GM23338 (cell line): ENCODE data around the gene ZNF470. TPM values are rescaled to one million over a fixed set of nuclear protein-coding genes. Genes with fewer than 3 reads are reported as not detected.

Source experiments
- polyA plus RNA-seq: library from polyadenylated mRNA; unstranded; fragments of >200 nt; fragmentation: Nextera tagmentation; extraction: Ambion mirVana; gene quantifications from 2 replicates; pipeline ENCODE4 v1.2.1, GENCODE V29; 2016
- total RNA-seq: library from RNA; depleted of rRNA; stranded (reverse); fragments of >200 nt; shearing (Covaris generic); gene quantifications from 2 replicates; pipeline ENCODE4 v1.2.3, GENCODE V29; 2014; rRNA removed

ZNF470 gene
- total and polyA plus RNA-seq, 2 experiments from 2014 or later: 5.6 to 8.7 TPM

Other genes with a start within 250 kb of the ZNF470 start
- 3.9 and 8.0 TPM in 2 replicates for gene ZNF582, start 173.9 kb upstream of the ZNF470 start, total RNA-seq
- 4.1 and 5.0 TPM in 2 replicates for gene ZNF582, start 173.9 kb upstream of the ZNF470 start, polyA plus RNA-seq
- 2.4 and 4.0 TPM in 2 replicates for gene ZNF583, start 163.1 kb upstream of the ZNF470 start, total RNA-seq
- gene ZNF583, start 163.1 kb upstream of the ZNF470 start, polyA plus RNA-seq: 3.6 and 6.3 TPM in 2 replicates
- gene ZNF667, start 90.1 kb upstream of the ZNF470 start, total RNA-seq: 8.3 and 8.6 TPM in 2 replicates
- gene ZNF667, start 90.1 kb upstream of the ZNF470 start, polyA plus RNA-seq: 4.9 and 5.6 TPM in 2 replicates
- gene ZNF471, start 59.6 kb upstream of the ZNF470 start, total RNA-seq: 1.1 TPM in 2 replicates
- gene ZNF471, start 59.6 kb upstream of the ZNF470 start, polyA plus RNA-seq: 0.63 and 1.1 TPM in 2 replicates
- 5.0 and 7.9 TPM in 2 replicates for gene ZFP28, start 28.5 kb upstream of the ZNF470 start, total RNA-seq
- 3.0 and 3.1 TPM in 2 replicates for gene ZFP28, start 28.5 kb upstream of the ZNF470 start, polyA plus RNA-seq
- 13.2 and 13.9 TPM in 2 replicates for gene ZNF71, start 27.8 kb downstream of the ZNF470 start, total RNA-seq
- gene ZNF71, start 27.8 kb downstream of the ZNF470 start, polyA plus RNA-seq: 4.7 and 5.9 TPM in 2 replicates
- gene SMIM17, start 75.7 kb downstream of the ZNF470 start, total RNA-seq: 0.19 and 0.63 TPM in 2 replicates
- gene SMIM17, start 75.7 kb downstream of the ZNF470 start, polyA plus RNA-seq: not detected in 2 replicates
- gene ZNF835, start 104.3 kb downstream of the ZNF470 start, total RNA-seq: 0.31 and 1.7 TPM in 2 replicates
- gene ZNF835, start 104.3 kb downstream of the ZNF470 start, polyA plus RNA-seq: 0.32 and 0.56 TPM in 2 replicates